Mucosa of rectum (tissue), 2 donors: ENCODE measurements around the gene PRKCH.

Experiments
- H3K27ac ChIP-seq, 2 donors: one replicate each; pipeline ENCODE4 v1.7.0; 2013; ENCODE audit warnings: inconsistent platforms in 2 of 2, low read depth in 2 of 2, low read length in 2 of 2
- H3K27me3 ChIP-seq, 2 donors: one replicate each; pipeline ENCODE4 v1.7.0; 2013; ENCODE audit warnings: low read length in 2 of 2; ENCODE audit not compliant: control insufficient read depth in 2 of 2, insufficient read depth in 2 of 2
- H3K36me3 ChIP-seq, 2 donors: one replicate each; pipeline ENCODE4 v1.7.0; 2013; ENCODE audit warnings: low read length in 2 of 2; ENCODE audit not compliant: control insufficient read depth in 2 of 2, insufficient read depth in 2 of 2
- H3K4me1 ChIP-seq, 2 donors: one replicate each; pipeline ENCODE4 v1.7.0; 2013; ENCODE audit warnings: low read length in 2 of 2, mild to moderate bottlenecking in 1 of 2; ENCODE audit not compliant: control insufficient read depth in 2 of 2, insufficient read depth in 2 of 2
- H3K4me3 ChIP-seq, 2 donors: one replicate each; pipeline ENCODE4 v1.7.0; 2013; ENCODE audit warnings: low read length in 2 of 2
- H3K9ac ChIP-seq, 2 donors: one replicate each; pipeline ENCODE4 v1.7.0; 2013; ENCODE audit warnings: low read length in 2 of 2, low read depth in 1 of 2, mild to moderate bottlenecking in 1 of 2
- H3K9me3 ChIP-seq, 2 donors: one replicate each; pipeline ENCODE4 v1.7.0; 2013; ENCODE audit warnings: low read length in 2 of 2; ENCODE audit not compliant: control insufficient read depth in 2 of 2
- donor health status: healthy.
- donor health status: Normal muscosa, but diverticular disease.

Gene PRKCH

DNA sequence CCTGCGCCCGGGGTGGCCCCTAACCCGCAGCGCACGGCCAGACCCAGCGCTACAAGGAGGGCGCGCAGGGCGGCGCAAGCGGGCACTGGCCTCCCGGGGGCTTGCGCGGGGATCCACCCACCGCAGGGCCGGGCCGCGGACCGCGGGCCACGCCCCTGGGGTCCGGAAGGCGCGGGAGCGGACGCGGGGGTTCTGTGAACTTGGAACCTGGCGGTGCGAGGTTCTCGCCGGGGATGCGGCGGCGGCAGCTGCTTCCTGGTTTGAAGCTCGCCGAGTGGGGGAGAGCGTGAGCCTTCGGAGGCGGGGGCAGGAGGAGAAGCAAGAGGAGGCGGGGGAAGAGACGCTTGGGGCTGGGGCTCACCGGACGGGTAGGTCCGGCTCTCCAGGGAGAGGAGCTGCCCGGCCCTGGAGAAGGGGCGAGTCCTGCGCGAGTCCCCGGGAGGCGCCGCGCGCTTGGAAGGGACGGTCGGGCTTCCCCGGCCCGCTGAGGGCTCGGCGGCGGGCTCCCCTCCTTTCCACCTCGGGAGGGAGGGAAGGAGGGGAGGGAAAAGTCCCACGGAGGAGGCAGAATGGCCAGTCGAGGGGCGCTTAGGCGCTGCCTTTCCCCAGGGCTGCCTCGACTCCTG is at the start of gene PRKCH:
Gene PRKCH (plus strand): TSS at position 195 of the 626 bp plus-strand sequence. CDS start 523 bp downstream, outside the sequence.
- peak within 1 kb of the TSS; percentile 42 to 75 for H3K27ac ChIP-seq
- peaks cover 7 to 19% of the 10 kb centered on the region in 2 donors for H3K4me1 ChIP-seq
- no peaks in the 10 kb centered on the region for H3K36me3 ChIP-seq
- peak within 1 kb of the TSS; percentile 72 to 76 for H3K9ac ChIP-seq
- no peaks in the 10 kb centered on the region for H3K9me3 ChIP-seq
- H3K4me3 ChIP-seq = peak within 1 kb of the TSS; percentile 70 to 78
- peaks cover 10 to 12% of the 10 kb centered on the region in 2 donors for H3K27me3 ChIP-seq

DNA sequence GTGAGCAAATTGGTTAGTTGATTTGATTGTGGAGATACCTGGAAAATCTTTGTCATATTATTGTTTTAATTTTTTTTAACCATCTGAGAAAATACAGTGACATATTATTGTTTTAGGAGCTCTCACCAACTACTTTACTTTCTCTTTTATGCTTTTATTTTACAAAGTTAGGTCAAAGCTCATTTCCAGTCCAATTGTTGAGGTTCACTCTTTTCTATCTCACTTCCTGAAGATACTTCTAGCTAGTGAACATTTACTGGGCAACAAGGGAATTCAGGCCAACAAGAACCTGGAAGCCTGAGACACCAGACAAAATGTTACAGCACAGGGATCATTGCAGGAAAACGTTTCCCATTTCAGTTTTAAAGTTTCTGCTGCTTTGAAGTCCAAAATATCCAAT is 44.1 kb upstream of the PRKCH start:
- Histone ChIP-seq H3K4me1 (peaks cover 3 to 4% of the 10 kb centered on the region in 2 donors), H3K4me3 (peak overlapping the region in 1 of 2 donors; percentile 81), H3K9ac (no peak overlapping the region), H3K9me3 (no peaks in the 10 kb centered on the region), H3K36me3 (no peaks in the 10 kb centered on the region), H3K27ac (no peak overlapping the region), H3K27me3 (peaks cover 4% of the 10 kb centered on the region in 2 donors)

DNA sequence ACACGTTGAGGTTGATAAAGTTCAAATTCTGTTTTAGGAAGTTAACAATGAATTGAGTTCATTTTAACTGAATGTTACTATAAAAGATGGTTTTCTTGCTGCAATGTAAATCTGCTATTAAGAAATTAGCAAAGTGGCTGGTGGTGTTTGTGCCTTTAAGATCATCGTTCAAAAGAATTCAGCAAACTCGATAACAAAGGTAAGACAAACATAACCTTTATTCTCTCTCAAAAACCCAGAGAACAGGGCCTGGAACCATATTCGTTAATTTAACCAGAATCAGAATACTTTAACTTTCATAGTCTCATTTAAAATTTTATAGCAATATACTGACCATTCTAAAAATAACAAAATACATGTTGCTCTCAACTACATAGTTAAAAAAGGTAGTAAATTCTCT is 43.6 kb upstream of the PRKCH start:
- Histone ChIP-seq H3K9ac (peak overlapping the region in 1 of 2 donors; percentile 97), H3K9me3 (no peaks in the 10 kb centered on the region), H3K27me3 (peaks cover 4% of the 10 kb centered on the region in 2 donors), H3K36me3 (no peaks in the 10 kb centered on the region), H3K4me3 (peak overlapping the region; percentile 81 to 82), H3K4me1 (peaks cover 3 to 4% of the 10 kb centered on the region in 2 donors), H3K27ac (no peak overlapping the region)

DNA sequence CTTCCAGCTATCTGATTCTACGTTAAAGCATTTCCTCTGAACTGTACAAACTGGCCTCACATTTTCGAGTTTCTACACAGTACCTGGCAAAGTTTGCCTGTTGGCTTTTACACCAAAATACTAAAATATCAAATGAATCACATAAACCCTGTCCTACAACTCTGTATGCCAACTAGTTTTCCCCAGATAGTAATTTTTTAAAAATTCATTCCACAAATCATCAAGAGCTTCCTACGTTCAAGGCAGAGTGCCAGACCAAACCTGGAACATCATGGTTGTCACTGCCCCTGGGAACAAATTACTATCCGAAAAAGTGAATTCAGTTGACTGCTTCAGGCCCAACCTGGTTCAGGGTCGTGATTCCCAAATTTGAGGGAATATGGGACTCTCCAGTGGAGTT is 42.3 kb upstream of the PRKCH start:
- Histone ChIP-seq H3K4me3 (peak overlapping the region; percentile 81 to 82), H3K27me3 (peaks cover 4% of the 10 kb centered on the region in 2 donors), H3K36me3 (no peaks in the 10 kb centered on the region), H3K27ac (peak overlapping the region; percentile 98 to 99), H3K9me3 (no peaks in the 10 kb centered on the region), H3K9ac (peak overlapping the region; percentile 88 to 97), H3K4me1 (peaks cover 3 to 7% of the 10 kb centered on the region in 2 donors)

DNA sequence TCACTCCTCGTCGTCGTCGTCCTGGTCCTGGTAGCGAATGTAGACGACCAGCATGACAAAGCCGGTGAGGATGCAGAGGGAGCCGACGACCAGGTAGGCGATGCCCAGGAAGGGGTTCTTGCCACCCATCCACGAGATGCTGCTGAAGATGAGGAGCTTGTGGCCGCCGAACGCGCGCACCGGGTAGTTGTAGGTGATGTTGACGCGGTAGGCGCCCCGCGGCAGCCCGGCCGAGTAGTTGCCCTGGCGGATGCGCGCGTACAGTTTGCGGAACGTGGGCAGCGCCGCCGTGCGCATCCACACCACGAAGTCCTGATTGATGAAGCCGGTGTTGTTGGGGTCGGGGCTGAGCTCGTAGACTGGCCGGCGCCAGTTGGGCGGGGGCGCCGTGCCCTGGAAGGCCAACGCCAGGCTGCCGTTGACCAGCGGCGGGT is 41.3 kb upstream of the PRKCH start:
- peak overlapping the region; percentile 98 to 99 for H3K27ac ChIP-seq
- H3K9ac ChIP-seq = peak overlapping the region; percentile 88 to 97
- H3K27me3 ChIP-seq = peaks cover 4% of the 10 kb centered on the region in 2 donors
- no peaks in the 10 kb centered on the region for H3K36me3 ChIP-seq
- H3K9me3 ChIP-seq = no peaks in the 10 kb centered on the region
- H3K4me3 ChIP-seq = peak overlapping the region; percentile 81 to 82
- H3K4me1 ChIP-seq = peaks cover 3 to 7% of the 10 kb centered on the region in 2 donors

DNA sequence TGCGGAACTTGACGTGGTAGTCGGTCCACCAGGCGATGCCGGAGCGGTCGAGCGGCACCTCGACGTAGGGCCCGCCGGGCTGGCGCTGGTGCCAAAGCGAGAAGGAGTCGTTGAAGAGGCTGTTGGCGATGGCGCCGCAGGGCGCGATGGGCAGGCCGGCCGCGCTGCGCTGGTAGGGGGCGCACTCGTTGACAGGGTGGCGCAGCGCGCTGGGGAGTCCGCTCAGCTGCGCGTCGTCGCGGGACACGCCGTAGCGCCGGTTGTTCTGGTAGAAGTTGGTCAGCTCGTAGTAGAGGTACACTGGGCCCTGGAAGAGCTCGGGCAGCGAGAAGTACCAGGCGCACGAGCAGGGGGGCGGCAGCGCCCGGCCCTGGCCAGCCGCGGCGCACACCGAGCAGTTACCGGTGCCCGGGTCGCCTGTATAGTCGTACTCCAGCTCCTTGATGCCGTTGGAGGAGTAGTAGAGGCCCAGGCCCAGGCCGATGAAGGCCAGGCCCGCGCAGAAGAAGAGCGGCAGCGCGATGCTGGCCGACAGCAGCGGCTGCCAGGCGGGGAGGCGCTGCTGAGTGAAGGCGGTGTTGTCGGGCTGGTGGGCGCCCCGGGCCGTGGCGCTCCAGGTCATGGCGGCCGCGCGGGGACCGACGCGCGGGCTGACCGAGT is 40.7 kb upstream of the PRKCH start:
- Histone ChIP-seq H3K27me3 (peaks cover 4% of the 10 kb centered on the region in 2 donors), H3K9ac (peak overlapping the region; percentile 88 to 97)

DNA sequence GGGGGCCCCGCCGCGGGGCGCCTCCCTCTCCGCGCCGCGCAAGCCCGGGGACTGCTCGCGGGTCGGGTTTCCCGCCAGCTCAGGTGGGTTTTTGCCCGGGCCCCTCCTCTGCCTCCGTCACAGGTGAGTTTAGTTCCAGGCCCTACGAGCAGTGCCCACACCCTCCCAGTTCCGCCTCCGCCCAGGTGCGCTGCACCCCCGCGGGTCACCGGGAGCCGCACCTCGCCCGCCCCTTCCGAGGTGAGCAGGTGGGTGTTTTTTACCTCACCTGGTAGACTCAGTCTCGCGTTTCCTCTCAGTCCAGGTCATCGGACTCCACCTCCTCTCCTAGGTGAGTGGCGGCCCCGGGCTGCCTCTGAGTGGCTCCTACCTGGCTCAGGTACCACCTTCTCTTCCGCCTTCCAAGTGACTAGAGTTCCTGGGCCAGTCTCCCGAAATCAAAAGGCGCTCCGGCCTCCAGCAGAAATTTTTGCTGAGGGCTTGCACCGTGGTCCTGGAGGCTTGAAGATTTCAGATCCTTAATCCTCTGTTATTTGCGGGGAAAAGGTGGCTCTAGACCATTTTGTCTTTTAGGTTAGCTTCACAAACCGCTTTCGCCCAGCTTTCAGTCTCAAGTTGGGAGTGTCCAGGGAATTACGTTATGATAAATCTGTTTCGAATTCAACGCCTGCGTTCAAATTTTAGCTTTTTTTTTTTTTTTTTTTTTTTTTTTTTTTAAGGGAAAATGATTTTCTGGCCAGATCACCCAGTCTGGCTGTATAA is 40.0 kb upstream of the PRKCH start, which contains the start of gene TMEM30B:
Gene TMEM30B (minus strand): TSS at position 153 of the 762 bp plus-strand sequence. CDS start 191 bp downstream, outside the sequence.
- Histone ChIP-seq H3K4me3 (peak within 1 kb of the TSS; percentile 81 to 82), H3K27ac (peak within 1 kb of the TSS; percentile 98 to 99), H3K9ac (peak within 1 kb of the TSS; percentile 88 to 97), H3K9me3 (no peaks in the 10 kb centered on the region), H3K36me3 (no peaks in the 10 kb centered on the region), H3K27me3 (peaks cover 4% of the 10 kb centered on the region in 2 donors), H3K4me1 (peaks cover 6 to 7% of the 10 kb centered on the region in 2 donors)

More for the DNA sequence above, 40.7 kb upstream of the PRKCH start:
- Histone ChIP-seq H3K27ac (peak overlapping the region; percentile 98 to 99), H3K9me3 (no peaks in the 10 kb centered on the region), H3K4me1 (peaks cover 6 to 7% of the 10 kb centered on the region in 2 donors), H3K4me3 (peak overlapping the region; percentile 81 to 82), H3K36me3 (no peaks in the 10 kb centered on the region)

DNA sequence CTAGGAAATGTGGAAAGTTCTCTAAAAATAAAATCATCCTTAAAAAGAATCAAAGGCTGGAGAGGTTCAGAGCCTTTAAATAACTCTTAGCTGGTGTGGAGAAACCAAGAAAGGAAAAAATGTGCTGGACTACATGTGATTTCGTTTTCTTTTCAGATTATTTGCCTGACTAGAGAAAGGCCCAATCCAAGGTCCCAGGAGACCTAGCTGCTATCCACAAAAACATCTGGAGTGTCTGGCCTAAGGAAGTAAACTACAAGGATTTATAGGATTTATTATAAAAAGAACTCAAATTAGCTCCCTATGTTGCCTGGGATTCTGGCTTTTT is 39.5 kb upstream of the PRKCH start:
- H3K9ac ChIP-seq = peak overlapping the region; percentile 88 to 97
- no peaks in the 10 kb centered on the region for H3K36me3 ChIP-seq
- peak overlapping the region; percentile 98 to 99 for H3K27ac ChIP-seq
- no peaks in the 10 kb centered on the region for H3K9me3 ChIP-seq
- peaks cover 4% of the 10 kb centered on the region in 2 donors for H3K27me3 ChIP-seq
- peaks cover 6% of the 10 kb centered on the region in 2 donors for H3K4me1 ChIP-seq
- peak overlapping the region in 1 of 2 donors; percentile 81 for H3K4me3 ChIP-seq

DNA sequence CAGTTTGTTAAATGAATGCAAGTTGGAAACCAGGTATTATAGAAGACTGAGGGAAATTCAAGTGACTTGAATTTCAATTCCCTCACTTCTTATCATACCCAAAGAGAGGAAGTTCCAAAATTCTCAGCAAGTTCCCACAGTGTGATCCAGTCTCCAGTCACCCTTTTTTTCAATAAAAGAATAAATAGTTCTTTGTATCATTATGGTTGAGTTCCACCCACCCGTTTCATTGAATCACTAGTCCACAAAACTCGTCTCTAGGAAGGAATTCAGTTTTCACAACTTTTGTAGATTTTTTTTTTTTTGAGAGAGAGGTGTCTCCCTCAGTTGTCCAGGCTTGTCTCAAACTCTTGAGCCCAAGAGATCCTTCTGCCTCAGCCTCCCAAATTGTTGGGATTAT is 38.6 kb upstream of the PRKCH start:
- Histone ChIP-seq H3K9ac (no peak overlapping the region), H3K4me1 (peaks cover 5 to 6% of the 10 kb centered on the region in 2 donors), H3K27me3 (peaks cover 4% of the 10 kb centered on the region in 2 donors), H3K36me3 (no peaks in the 10 kb centered on the region), H3K9me3 (no peaks in the 10 kb centered on the region), H3K27ac (no peak overlapping the region), H3K4me3 (no peak overlapping the region)
